ENCODE data around the gene PGLYRP1.

DNA sequence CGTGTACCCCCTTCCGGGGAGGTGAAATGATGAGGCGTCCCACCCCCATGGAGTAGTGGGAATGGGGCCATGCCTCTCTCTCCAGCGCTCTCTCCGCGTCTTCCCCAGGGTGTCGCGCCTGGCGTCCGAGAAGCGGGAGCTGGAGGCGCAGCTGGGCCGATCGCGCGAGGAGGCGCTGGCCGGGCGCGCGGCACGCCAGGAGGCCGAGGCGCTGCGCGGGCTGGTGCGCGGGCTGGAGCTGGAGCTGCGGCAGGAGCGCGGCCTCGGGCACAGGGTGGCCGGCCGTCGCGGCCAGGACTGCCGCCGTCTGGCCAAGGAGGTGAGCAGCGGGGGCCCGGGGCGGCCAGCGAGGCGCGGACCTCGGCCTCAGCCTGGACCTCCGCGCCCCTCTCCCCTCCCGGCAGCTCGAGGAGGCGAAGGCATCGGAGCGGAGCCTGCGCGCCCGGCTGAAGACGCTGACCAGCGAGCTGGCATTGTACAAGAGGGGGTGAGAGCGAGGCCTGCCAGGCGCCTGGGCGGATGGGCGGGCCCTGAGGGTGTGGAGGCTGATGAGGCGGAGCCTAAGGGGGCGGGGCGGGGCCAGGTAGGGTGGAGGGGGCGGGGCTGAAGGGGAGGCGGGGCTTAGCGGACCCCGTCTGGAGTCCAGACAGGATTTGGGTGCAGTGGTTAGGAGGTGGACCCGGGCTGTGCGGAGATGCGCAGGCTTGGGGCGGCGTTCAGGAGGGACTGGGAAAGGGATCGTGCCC, 7.7 kb downstream of the PGLYRP1 start:
- TF ChIP-seq, protein P1, sequence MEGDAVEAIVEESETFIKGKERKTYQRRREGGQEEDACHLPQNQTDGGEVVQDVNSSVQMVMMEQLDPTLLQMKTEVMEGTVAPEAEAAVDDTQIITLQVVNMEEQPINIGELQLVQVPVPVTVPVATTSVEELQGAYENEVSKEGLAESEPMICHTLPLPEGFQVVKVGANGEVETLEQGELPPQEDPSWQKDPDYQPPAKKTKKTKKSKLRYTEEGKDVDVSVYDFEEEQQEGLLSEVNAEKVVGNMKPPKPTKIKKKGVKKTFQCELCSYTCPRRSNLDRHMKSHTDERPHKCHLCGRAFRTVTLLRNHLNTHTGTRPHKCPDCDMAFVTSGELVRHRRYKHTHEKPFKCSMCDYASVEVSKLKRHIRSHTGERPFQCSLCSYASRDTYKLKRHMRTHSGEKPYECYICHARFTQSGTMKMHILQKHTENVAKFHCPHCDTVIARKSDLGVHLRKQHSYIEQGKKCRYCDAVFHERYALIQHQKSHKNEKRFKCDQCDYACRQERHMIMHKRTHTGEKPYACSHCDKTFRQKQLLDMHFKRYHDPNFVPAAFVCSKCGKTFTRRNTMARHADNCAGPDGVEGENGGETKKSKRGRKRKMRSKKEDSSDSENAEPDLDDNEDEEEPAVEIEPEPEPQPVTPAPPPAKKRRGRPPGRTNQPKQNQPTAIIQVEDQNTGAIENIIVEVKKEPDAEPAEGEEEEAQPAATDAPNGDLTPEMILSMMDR (IDR thresholded peaks at IDR 0.05; ENCODE audit: insufficient read depth, low read depth, low read length) = no peak
- no peak for TF ChIP-seq EZH2 (IDR thresholded peaks at IDR 0.05; ENCODE audit: insufficient read depth, low read length)

Data from astrocyte (in vitro differentiated cells and primary cell).